ENCODE measurements around the gene KLHL41. TPM values are rescaled to one million over a fixed set of nuclear protein-coding genes. Genes with fewer than 3 reads are reported as not detected.

The KLHL41 gene
- total RNA-seq: 2,637 TPM

GRCh38 chr2:169509298-169509885, at the start of gene KLHL41:
Gene KLHL41 (plus strand): TSS chr2:169509702. CDS start chr2:169509779, 77 bp downstream.
- Histone ChIP-seq H3K4me1 (ENCODE audit: control insufficient read depth in 3 of 3, insufficient read depth in 3 of 3, low read length in 3 of 3) (no peaks in the 10 kb centered on the region), H3K9me3 (ENCODE audit: control insufficient read depth in 3 of 3, low read length in 3 of 3) (no peaks in the 10 kb centered on the region), H3K9ac (ENCODE audit: low read depth in 1 of 3, low read length in 3 of 3) (peak within 1 kb of the TSS; percentile 85 to 93 (median 85)), H3K27me3 (ENCODE audit: control insufficient read depth in 3 of 3, insufficient read depth in 3 of 3, low read length in 3 of 3) (no peaks in the 10 kb centered on the region), H3K4me3 (ENCODE audit: low read length in 3 of 3) (peak within 1 kb of the TSS; percentile 77 to 81 (median 80)), H3K27ac (ENCODE audit: low read depth, low read length) (peak within 1 kb of the TSS; percentile 93), H3K36me3 (ENCODE audit: control insufficient read depth in 3 of 3, insufficient read depth in 3 of 3, low read length in 3 of 3) (peaks cover 3 to 6% (median 5%) of the 10 kb centered on the region in 3 donors)

- no peaks in the 10 kb centered on the region for H3K9me3 ChIP-seq (ENCODE audit: control insufficient read depth in 3 of 3, low read length in 3 of 3)
- no peaks in the 10 kb centered on the region for H3K36me3 ChIP-seq (ENCODE audit: control insufficient read depth in 3 of 3, insufficient read depth in 3 of 3, low read length in 3 of 3)
- no peaks in the 10 kb centered on the region for H3K4me1 ChIP-seq (ENCODE audit: control insufficient read depth in 3 of 3, insufficient read depth in 3 of 3, low read length in 3 of 3)
- H3K4me3 ChIP-seq (ENCODE audit: low read length in 3 of 3): no peak overlapping the region
- no peak overlapping the region for H3K9ac ChIP-seq (ENCODE audit: low read depth in 1 of 3, low read length in 3 of 3)
- no peak overlapping the region for H3K27ac ChIP-seq (ENCODE audit: low read depth, low read length)
- H3K27me3 ChIP-seq (ENCODE audit: control insufficient read depth in 3 of 3, insufficient read depth in 3 of 3, low read length in 3 of 3): no peaks in the 10 kb centered on the region
Measured at GRCh38 chr2:169461143-169461542, 48.4 kb upstream of the KLHL41 start.

- Histone ChIP-seq H3K9me3 (ENCODE audit: control insufficient read depth in 3 of 3, low read length in 3 of 3) (no peaks in the 10 kb centered on the region), H3K4me1 (ENCODE audit: control insufficient read depth in 3 of 3, insufficient read depth in 3 of 3, low read length in 3 of 3) (no peaks in the 10 kb centered on the region), H3K36me3 (ENCODE audit: control insufficient read depth in 3 of 3, insufficient read depth in 3 of 3, low read length in 3 of 3) (no peaks in the 10 kb centered on the region), H3K9ac (ENCODE audit: low read depth in 1 of 3, low read length in 3 of 3) (no peak overlapping the region), H3K27ac (ENCODE audit: low read depth, low read length) (no peak overlapping the region), H3K27me3 (ENCODE audit: control insufficient read depth in 3 of 3, insufficient read depth in 3 of 3, low read length in 3 of 3) (no peaks in the 10 kb centered on the region), H3K4me3 (ENCODE audit: low read length in 3 of 3) (no peak overlapping the region)
Measured at GRCh38 chr2:169462896-169463695, 46.4 kb upstream of the KLHL41 start.

GRCh38 chr2:169464466-169464865, 45.0 kb upstream of the KLHL41 start:
- Histone ChIP-seq H3K36me3 (ENCODE audit: control insufficient read depth in 3 of 3, insufficient read depth in 3 of 3, low read length in 3 of 3) (no peaks in the 10 kb centered on the region), H3K9ac (ENCODE audit: low read depth in 1 of 3, low read length in 3 of 3) (no peak overlapping the region), H3K9me3 (ENCODE audit: control insufficient read depth in 3 of 3, low read length in 3 of 3) (no peaks in the 10 kb centered on the region), H3K4me1 (ENCODE audit: control insufficient read depth in 3 of 3, insufficient read depth in 3 of 3, low read length in 3 of 3) (no peaks in the 10 kb centered on the region), H3K27ac (ENCODE audit: low read depth, low read length) (no peak overlapping the region), H3K27me3 (ENCODE audit: control insufficient read depth in 3 of 3, insufficient read depth in 3 of 3, low read length in 3 of 3) (no peaks in the 10 kb centered on the region), H3K4me3 (ENCODE audit: low read length in 3 of 3) (no peak overlapping the region)

- no peaks in the 10 kb centered on the region for H3K4me1 ChIP-seq (ENCODE audit: control insufficient read depth in 3 of 3, insufficient read depth in 3 of 3, low read length in 3 of 3)
- H3K4me3 ChIP-seq (ENCODE audit: low read length in 3 of 3): no peak overlapping the region
- no peaks in the 10 kb centered on the region for H3K9me3 ChIP-seq (ENCODE audit: control insufficient read depth in 3 of 3, low read length in 3 of 3)
- no peaks in the 10 kb centered on the region for H3K36me3 ChIP-seq (ENCODE audit: control insufficient read depth in 3 of 3, insufficient read depth in 3 of 3, low read length in 3 of 3)
- H3K27ac ChIP-seq (ENCODE audit: low read depth, low read length): no peak overlapping the region
- H3K27me3 ChIP-seq (ENCODE audit: control insufficient read depth in 3 of 3, insufficient read depth in 3 of 3, low read length in 3 of 3): no peaks in the 10 kb centered on the region
- no peak overlapping the region for H3K9ac ChIP-seq (ENCODE audit: low read depth in 1 of 3, low read length in 3 of 3)
Measured at GRCh38 chr2:169464882-169465281, 44.6 kb upstream of the KLHL41 start.

GRCh38 chr2:169468841-169469240, 40.7 kb upstream of the KLHL41 start:
- Histone ChIP-seq H3K27me3 (ENCODE audit: control insufficient read depth in 3 of 3, insufficient read depth in 3 of 3, low read length in 3 of 3) (no peaks in the 10 kb centered on the region), H3K9me3 (ENCODE audit: control insufficient read depth in 3 of 3, low read length in 3 of 3) (no peaks in the 10 kb centered on the region), H3K4me1 (ENCODE audit: control insufficient read depth in 3 of 3, insufficient read depth in 3 of 3, low read length in 3 of 3) (no peaks in the 10 kb centered on the region), H3K9ac (ENCODE audit: low read depth in 1 of 3, low read length in 3 of 3) (no peak overlapping the region), H3K27ac (ENCODE audit: low read depth, low read length) (no peak overlapping the region), H3K36me3 (ENCODE audit: control insufficient read depth in 3 of 3, insufficient read depth in 3 of 3, low read length in 3 of 3) (no peaks in the 10 kb centered on the region), H3K4me3 (ENCODE audit: low read length in 3 of 3) (no peak overlapping the region)

- H3K27ac ChIP-seq (ENCODE audit: low read depth, low read length): no peak overlapping the region
- no peak overlapping the region for H3K9ac ChIP-seq (ENCODE audit: low read depth in 1 of 3, low read length in 3 of 3)
- no peak overlapping the region for H3K4me3 ChIP-seq (ENCODE audit: low read length in 3 of 3)
- H3K9me3 ChIP-seq (ENCODE audit: control insufficient read depth in 3 of 3, low read length in 3 of 3): no peaks in the 10 kb centered on the region
- no peaks in the 10 kb centered on the region for H3K36me3 ChIP-seq (ENCODE audit: control insufficient read depth in 3 of 3, insufficient read depth in 3 of 3, low read length in 3 of 3)
- H3K27me3 ChIP-seq (ENCODE audit: control insufficient read depth in 3 of 3, insufficient read depth in 3 of 3, low read length in 3 of 3): no peaks in the 10 kb centered on the region
- H3K4me1 ChIP-seq (ENCODE audit: control insufficient read depth in 3 of 3, insufficient read depth in 3 of 3, low read length in 3 of 3): no peaks in the 10 kb centered on the region
Measured at GRCh38 chr2:169469952-169470572, 39.4 kb upstream of the KLHL41 start.

- Histone ChIP-seq H3K4me1 (ENCODE audit: control insufficient read depth in 3 of 3, insufficient read depth in 3 of 3, low read length in 3 of 3) (no peaks in the 10 kb centered on the region), H3K27me3 (ENCODE audit: control insufficient read depth in 3 of 3, insufficient read depth in 3 of 3, low read length in 3 of 3) (no peaks in the 10 kb centered on the region), H3K4me3 (ENCODE audit: low read length in 3 of 3) (no peak overlapping the region), H3K9me3 (ENCODE audit: control insufficient read depth in 3 of 3, low read length in 3 of 3) (no peaks in the 10 kb centered on the region), H3K36me3 (ENCODE audit: control insufficient read depth in 3 of 3, insufficient read depth in 3 of 3, low read length in 3 of 3) (no peaks in the 10 kb centered on the region), H3K9ac (ENCODE audit: low read depth in 1 of 3, low read length in 3 of 3) (no peak overlapping the region), H3K27ac (ENCODE audit: low read depth, low read length) (no peak overlapping the region)
Measured at GRCh38 chr2:169472249-169472648, 37.3 kb upstream of the KLHL41 start.

GRCh38 chr2:169476459-169476858, 33.0 kb upstream of the KLHL41 start:
- Histone ChIP-seq H3K4me1 (ENCODE audit: control insufficient read depth in 3 of 3, insufficient read depth in 3 of 3, low read length in 3 of 3) (peaks cover 7 to 16% (median 15%) of the 10 kb centered on the region in 3 donors), H3K9me3 (ENCODE audit: control insufficient read depth in 3 of 3, low read length in 3 of 3) (no peaks in the 10 kb centered on the region), H3K36me3 (ENCODE audit: control insufficient read depth in 3 of 3, insufficient read depth in 3 of 3, low read length in 3 of 3) (no peaks in the 10 kb centered on the region), H3K9ac (ENCODE audit: low read depth in 1 of 3, low read length in 3 of 3) (no peak overlapping the region), H3K27ac (ENCODE audit: low read depth, low read length) (no peak overlapping the region), H3K4me3 (ENCODE audit: low read length in 3 of 3) (no peak overlapping the region), H3K27me3 (ENCODE audit: control insufficient read depth in 3 of 3, insufficient read depth in 3 of 3, low read length in 3 of 3) (no peaks in the 10 kb centered on the region)

GRCh38 chr2:169478339-169478738, 31.2 kb upstream of the KLHL41 start:
- peak overlapping the region; percentile 67 for H3K27ac ChIP-seq (ENCODE audit: low read depth, low read length)
- H3K9ac ChIP-seq (ENCODE audit: low read depth in 1 of 3, low read length in 3 of 3): peak overlapping the region in 1 of 3 donors; percentile 88

More at GRCh38 chr2:169478339-169478738, 31.2 kb upstream of the KLHL41 start:
- no peaks in the 10 kb centered on the region for H3K27me3 ChIP-seq (ENCODE audit: control insufficient read depth in 3 of 3, insufficient read depth in 3 of 3, low read length in 3 of 3)
- H3K4me1 ChIP-seq (ENCODE audit: control insufficient read depth in 3 of 3, insufficient read depth in 3 of 3, low read length in 3 of 3): peaks cover 7 to 16% (median 15%) of the 10 kb centered on the region in 3 donors
- peaks cover 0 to 11% (median 3%) of the 10 kb centered on the region in 3 donors for H3K36me3 ChIP-seq (ENCODE audit: control insufficient read depth in 3 of 3, insufficient read depth in 3 of 3, low read length in 3 of 3)
- H3K4me3 ChIP-seq (ENCODE audit: low read length in 3 of 3): peak overlapping the region in 1 of 3 donors; percentile 87
- H3K9me3 ChIP-seq (ENCODE audit: control insufficient read depth in 3 of 3, low read length in 3 of 3): no peaks in the 10 kb centered on the region

All from skeletal muscle tissue (tissue), 4 donors.